Stimulated activated CD8-positive, alpha-beta memory T cell treated with anti-CD3 and anti-CD28 coated beads, Interleukin-7, amount 100 ng/mL, for 48 hours (primary cell): Measurements from ENCODE around the gene ERC1.

Experiments used
- DNase-seq, 2 donors: peaks; one replicate each; pipeline ENCODE4 v3.0.0-alpha.2; 2020; ENCODE audit warnings: low read depth in 1 of 2; ENCODE audit errors: extremely low read depth in 1 of 2

ERC1 gene

GRCh38 chr12:1500095-1500801 lies 509.2 kb downstream of the ERC1 start:
- no peak for DNase-seq

GRCh38 chr12:1501001-1501400 lies 510.0 kb downstream of the ERC1 start:
- DNase-seq: no peak

GRCh38 chr12:1501695-1502378 lies 510.8 kb downstream of the ERC1 start:
- no peak for DNase-seq

- DNase-seq: no peak
These were observed 511.3 kb downstream of the ERC1 start for GRCh38 chr12:1502379-1502720.

DNA sequence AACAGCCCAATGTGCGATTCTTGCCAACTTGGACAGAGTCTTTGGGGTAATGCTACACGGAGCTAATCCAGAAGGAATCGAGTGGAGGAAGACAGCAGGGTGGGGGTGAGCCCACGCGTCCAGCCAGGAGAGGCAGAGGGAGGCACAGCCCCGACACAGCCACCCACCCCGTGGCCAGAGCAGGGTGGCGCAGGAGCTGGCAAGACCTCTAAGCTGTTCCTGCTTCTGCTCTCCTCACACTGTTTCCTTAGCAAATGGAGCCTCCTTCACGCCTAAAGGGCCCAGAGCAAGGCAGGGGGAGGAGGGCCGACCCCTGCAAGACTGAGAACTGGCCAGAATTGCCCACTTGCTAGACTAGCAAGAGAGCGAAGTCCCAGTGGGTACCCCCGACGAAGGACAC lies 511.8 kb downstream of the ERC1 start:
- DNase-seq: no peak

DNA sequence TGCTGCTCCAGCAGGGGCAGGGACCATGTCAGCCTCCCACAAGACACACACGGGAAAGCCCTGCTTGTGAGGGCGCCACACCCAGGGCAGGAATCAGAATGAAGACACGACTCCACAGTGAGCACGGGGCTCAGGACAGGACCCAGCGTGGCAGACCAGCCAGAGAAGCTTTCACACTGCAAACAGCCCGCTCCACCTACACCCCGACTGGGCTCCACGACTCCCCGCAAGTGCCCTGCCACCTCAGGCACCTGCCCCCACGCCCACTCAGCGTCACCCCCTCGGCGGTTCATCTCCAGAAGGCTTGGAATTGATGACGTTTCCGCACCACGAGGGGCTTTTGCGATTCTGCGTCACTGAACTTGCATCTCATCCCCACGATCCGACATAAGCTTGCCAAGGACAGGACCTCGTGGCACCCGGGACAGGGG lies 512.3 kb downstream of the ERC1 start:
- no peak for DNase-seq

- no peak for DNase-seq
These were observed 513.4 kb downstream of the ERC1 start for GRCh38 chr12:1504304-1504894.

DNA sequence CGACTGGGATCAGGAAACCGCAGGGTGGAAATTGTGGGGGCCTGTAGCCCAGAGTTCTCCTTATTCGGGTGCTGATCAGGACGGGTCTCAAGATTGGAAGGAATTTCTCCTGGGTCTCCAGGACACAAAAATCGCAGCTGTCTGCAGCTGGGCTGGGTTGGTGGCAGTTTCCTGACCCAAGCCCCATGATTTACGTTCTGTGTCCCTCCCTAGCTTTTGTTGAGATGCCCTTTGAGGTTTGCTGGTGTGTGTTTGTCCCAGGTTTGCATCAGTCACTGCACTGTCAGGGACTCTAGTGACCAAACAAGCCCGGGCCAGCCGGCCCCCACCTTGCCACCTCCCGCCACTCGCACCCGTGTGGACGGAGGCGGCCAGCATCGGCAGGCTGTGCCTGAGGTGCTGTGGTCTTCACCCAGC lies 513.9 kb downstream of the ERC1 start:
- DNase-seq: no peak

- no peak for DNase-seq
These were observed 514.6 kb downstream of the ERC1 start for GRCh38 chr12:1505576-1505975.

- no peak for DNase-seq
These were observed 516.3 kb downstream of the ERC1 start for GRCh38 chr12:1507308-1507707.

- no peak for DNase-seq
These were observed 518.5 kb downstream of the ERC1 start for GRCh38 chr12:1509413-1510052.

GRCh38 chr12:1510056-1510812 lies 519.2 kb downstream of the ERC1 start:
- DNase-seq: no peak

- DNase-seq: no peak
These were observed 524.0 kb downstream of the ERC1 start for GRCh38 chr12:1515010-1515409.

GRCh38 chr12:1515428-1515827 lies 524.4 kb downstream of the ERC1 start:
- no peak for DNase-seq

GRCh38 chr12:1517007-1517406 lies 526.0 kb downstream of the ERC1 start:
- DNase-seq: no peak

- DNase-seq: no peak
These were observed 526.9 kb downstream of the ERC1 start for GRCh38 chr12:1517734-1518525.

DNA sequence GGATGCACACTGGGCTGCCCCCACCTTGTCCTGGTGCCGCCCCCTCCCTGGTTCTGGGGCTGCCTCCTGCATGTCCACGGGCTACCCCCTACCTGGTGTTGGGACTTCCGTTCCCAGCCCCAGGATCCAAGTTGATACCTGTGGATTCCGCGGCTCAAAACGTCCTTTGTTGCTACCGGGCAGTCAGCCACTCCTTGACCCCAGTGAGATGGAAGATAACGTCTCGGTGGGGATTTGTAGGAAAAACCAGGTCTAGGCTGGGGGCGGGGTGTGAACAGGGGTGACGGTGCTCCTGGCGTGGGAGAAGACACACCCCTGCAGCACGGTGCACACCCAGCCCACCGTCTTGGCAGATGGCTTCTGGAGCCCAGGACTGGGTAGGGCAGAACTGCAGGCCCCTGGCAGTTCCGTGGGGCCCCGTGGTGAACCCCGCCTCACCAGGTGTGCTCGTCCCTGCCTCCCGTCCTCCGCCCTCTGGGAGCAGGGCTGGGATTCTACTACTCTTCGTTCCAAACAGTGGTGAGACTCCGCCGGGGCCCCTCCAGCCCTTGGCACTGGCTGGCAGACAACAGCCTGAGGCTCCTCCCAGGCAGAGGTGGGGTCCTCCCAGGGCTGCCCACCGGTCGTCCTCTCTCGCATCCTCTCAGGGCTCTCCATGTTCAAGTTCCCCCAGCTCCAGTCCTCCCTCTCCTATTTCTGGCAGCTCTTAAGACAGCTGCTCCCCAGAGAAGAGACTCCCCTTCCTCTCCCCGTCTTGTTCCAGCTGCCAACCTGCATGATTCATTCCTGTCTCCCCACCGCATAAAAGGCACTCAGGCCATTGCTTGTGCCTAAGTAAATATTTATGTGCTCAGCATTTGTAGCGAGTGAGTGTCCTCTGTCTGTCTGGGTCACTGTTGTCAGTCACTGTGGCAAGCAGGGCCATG lies 527.8 kb downstream of the ERC1 start:
- DNase-seq: no peak

GRCh38 chr12:1519642-1520041 lies 528.6 kb downstream of the ERC1 start:
- no peak for DNase-seq

DNA sequence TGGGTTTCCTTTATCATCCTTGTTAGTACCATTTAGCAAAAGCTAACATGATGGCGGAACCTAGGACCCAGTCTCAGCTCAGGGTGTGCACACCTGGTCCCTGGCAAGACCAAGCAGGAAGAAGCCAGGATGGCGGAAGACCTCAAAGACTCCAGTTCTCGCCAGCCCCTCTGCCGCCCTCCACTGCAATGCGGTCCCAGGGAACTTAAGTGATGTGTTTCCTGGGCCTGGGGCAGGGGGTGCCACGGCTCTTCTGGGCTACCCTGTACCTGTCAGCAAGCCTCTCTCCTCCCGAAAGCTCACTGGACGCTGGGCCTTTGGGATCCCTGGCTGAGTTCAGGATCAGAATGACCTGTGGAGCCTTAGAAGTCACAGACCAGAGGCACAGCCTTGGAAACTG lies 532.0 kb downstream of the ERC1 start:
- no peak for DNase-seq
